ENCODE measurements around the gene PDE11A.

DNA sequence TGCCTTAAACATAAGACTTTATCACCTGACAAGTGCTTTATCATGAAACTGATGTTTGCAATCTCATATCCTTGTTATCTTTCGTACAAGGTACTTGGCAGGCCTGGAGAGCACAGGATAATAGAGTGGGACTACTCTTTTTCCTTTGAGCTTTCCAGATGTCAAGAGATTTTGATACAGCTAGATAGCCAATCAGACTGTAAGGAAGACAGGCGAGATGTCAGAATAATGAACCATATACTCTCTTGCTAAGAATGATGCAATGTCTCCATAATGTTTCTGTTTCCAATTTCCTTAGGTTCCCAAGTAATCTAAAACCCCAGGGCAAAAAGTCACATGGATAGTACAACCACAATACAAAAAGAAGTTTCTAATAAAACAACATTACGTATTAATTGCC, 313.1 kb downstream of the PDE11A start:
- TF ChIP-seq, protein P1, sequence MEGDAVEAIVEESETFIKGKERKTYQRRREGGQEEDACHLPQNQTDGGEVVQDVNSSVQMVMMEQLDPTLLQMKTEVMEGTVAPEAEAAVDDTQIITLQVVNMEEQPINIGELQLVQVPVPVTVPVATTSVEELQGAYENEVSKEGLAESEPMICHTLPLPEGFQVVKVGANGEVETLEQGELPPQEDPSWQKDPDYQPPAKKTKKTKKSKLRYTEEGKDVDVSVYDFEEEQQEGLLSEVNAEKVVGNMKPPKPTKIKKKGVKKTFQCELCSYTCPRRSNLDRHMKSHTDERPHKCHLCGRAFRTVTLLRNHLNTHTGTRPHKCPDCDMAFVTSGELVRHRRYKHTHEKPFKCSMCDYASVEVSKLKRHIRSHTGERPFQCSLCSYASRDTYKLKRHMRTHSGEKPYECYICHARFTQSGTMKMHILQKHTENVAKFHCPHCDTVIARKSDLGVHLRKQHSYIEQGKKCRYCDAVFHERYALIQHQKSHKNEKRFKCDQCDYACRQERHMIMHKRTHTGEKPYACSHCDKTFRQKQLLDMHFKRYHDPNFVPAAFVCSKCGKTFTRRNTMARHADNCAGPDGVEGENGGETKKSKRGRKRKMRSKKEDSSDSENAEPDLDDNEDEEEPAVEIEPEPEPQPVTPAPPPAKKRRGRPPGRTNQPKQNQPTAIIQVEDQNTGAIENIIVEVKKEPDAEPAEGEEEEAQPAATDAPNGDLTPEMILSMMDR (IDR thresholded peaks at IDR 0.05; ENCODE audit: borderline replicate concordance, extremely low read depth, low read length, poor library complexity, severe bottlenecking) = no peak
- no peak for TF ChIP-seq EZH2 (IDR thresholded peaks at IDR 0.05; ENCODE audit: borderline replicate concordance, low read depth, low read length, severe bottlenecking)

All from DND-41 (cell line).